ENCODE measurements around the gene TRNP1. TPM values are rescaled to one million over a fixed set of nuclear protein-coding genes. Genes with fewer than 3 reads are reported as not detected.

The TRNP1 gene
- total RNA-seq, 2 experiments from 2014 or later, result 0.19 TPM; not detected in 1

DNA sequence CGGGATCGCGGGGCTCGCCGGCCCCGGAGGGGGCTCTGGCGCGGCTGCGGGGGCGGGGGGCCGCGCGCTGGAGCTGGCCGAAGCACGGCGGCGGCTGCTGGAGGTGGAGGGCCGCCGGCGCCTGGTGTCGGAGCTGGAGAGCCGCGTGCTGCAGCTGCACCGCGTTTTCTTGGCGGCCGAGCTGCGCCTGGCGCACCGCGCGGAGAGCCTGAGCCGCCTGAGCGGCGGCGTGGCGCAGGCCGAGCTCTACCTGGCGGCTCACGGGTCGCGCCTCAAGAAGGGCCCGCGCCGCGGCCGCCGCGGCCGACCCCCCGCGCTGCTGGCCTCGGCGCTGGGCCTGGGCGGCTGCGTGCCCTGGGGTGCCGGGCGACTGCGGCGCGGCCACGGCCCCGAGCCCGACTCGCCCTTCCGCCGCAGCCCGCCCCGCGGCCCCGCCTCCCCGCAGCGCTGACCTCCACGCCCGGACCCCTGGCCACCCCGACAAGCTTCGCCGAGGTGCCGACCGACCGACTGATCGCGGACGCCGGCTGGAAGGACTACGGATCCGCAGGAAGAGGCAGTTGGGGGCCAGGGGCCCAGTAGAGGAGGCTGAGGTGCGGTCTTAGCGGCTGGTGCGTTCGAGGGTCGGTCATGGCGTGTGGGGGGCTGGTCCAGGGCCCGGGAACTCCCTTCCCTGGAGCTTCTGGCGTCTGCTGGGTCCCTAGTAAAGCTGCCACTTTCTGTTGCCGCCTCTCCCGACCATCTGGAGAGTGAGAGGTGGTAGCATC lies 711 bp downstream of the TRNP1 start:
- ChIA-PET POLR2A (no interaction called here), CTCF (ENCODE audit: unreplicated experiment) (no interaction called here)
- no peaks in the 10 kb centered on the region for H3K36me3 ChIP-seq (ENCODE audit: insufficient read depth, low read length)
- peak overlapping the region; percentile 96 for H3K4me2 ChIP-seq (ENCODE audit: low read length)
- H3K9me3 ChIP-seq (ENCODE audit: low read length), result no peaks in the 10 kb centered on the region
- peak overlapping the region; percentile 83; the same call in 1 of the 2 replicates for H2AFZ ChIP-seq (ENCODE audit: low read length)
- H3K79me2 ChIP-seq (ENCODE audit: insufficient read depth, low read depth, low read length), result no peaks in the 10 kb centered on the region
- BruUV-seq (replicated peaks), result no TSS peak
- H3K27ac ChIP-seq (ENCODE audit: low read depth, low read length, poor library complexity, severe bottlenecking), result no peak overlapping the region
- H3K4me3 ChIP-seq (ENCODE audit: low read depth, low read length, poor library complexity, severe bottlenecking), result peak overlapping the region; percentile 77
- intact Hi-C loops (cut with micrococcal nuclease; ENCODE audit: unreplicated experiment), result no loop called here
- TF ChIP-seq, protein P1, sequence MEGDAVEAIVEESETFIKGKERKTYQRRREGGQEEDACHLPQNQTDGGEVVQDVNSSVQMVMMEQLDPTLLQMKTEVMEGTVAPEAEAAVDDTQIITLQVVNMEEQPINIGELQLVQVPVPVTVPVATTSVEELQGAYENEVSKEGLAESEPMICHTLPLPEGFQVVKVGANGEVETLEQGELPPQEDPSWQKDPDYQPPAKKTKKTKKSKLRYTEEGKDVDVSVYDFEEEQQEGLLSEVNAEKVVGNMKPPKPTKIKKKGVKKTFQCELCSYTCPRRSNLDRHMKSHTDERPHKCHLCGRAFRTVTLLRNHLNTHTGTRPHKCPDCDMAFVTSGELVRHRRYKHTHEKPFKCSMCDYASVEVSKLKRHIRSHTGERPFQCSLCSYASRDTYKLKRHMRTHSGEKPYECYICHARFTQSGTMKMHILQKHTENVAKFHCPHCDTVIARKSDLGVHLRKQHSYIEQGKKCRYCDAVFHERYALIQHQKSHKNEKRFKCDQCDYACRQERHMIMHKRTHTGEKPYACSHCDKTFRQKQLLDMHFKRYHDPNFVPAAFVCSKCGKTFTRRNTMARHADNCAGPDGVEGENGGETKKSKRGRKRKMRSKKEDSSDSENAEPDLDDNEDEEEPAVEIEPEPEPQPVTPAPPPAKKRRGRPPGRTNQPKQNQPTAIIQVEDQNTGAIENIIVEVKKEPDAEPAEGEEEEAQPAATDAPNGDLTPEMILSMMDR (conservative IDR thresholded peaks at IDR 0.05; ENCODE audit: low read length), result no peak
- no peak for TF ChIP-seq EZH2phosphoT487 (IDR thresholded peaks at IDR 0.05; ENCODE audit: borderline replicate concordance, low read depth, low read length)
- DNase-seq (ENCODE audit: low spot score), result peak; percentile 11
- no peaks in the 10 kb centered on the region for H3K4me1 ChIP-seq (ENCODE audit: insufficient read depth, low read length, poor library complexity, severe bottlenecking)
- no peaks in the 10 kb centered on the region for H4K20me1 ChIP-seq (ENCODE audit: insufficient read depth, low read length)
- no peaks in the 10 kb centered on the region for H3K9me2 ChIP-seq (ENCODE audit: insufficient read depth, low read length)

- Histone ChIP-seq H2AFZ (ENCODE audit: low read length) (no peak overlapping the region), H3K4me2 (ENCODE audit: low read length) (no peak overlapping the region), H3K9me2 (ENCODE audit: insufficient read depth, low read length) (no peaks in the 10 kb centered on the region), H3K36me3 (ENCODE audit: insufficient read depth, low read length) (no peaks in the 10 kb centered on the region), H3K9me3 (ENCODE audit: low read length) (no peaks in the 10 kb centered on the region), H3K4me1 (ENCODE audit: insufficient read depth, low read length, poor library complexity, severe bottlenecking) (no peaks in the 10 kb centered on the region), H3K27ac (ENCODE audit: low read depth, low read length, poor library complexity, severe bottlenecking) (no peak overlapping the region), H4K20me1 (ENCODE audit: insufficient read depth, low read length) (no peaks in the 10 kb centered on the region), H3K79me2 (ENCODE audit: insufficient read depth, low read depth, low read length) (no peaks in the 10 kb centered on the region), H3K4me3 (ENCODE audit: low read depth, low read length, poor library complexity, severe bottlenecking) (no peak overlapping the region)
- CTCF ChIA-PET (ENCODE audit: unreplicated experiment), result no interaction called here
- no TSS peak for BruUV-seq (replicated peaks)
- intact Hi-C loops (cut with micrococcal nuclease; ENCODE audit: unreplicated experiment), result no loop called here
- POLR2A ChIA-PET, result no interaction called here
- TF ChIP-seq, protein P1 (conservative IDR thresholded peaks at IDR 0.05; ENCODE audit: low read length), result no peak
- no peak for TF ChIP-seq EZH2phosphoT487 (IDR thresholded peaks at IDR 0.05; ENCODE audit: borderline replicate concordance, low read depth, low read length)
- DNase-seq (ENCODE audit: low spot score), result peak; percentile 9
These were observed 1.5 kb downstream of the TRNP1 start for GRCh38 chr1:26994787-26995517.

- intact Hi-C loops (cut with micrococcal nuclease; ENCODE audit: unreplicated experiment), result no loop called here
- CTCF ChIA-PET (ENCODE audit: unreplicated experiment), result interaction anchor here (0.6 to 1.4 kb wide), 2 partner anchors 50 to 317 kb away, joined by 3 to 4 read pairs; no protein-coding TSS in a partner anchor
These were observed 2.5 kb downstream of the TRNP1 start for GRCh38 chr1:26996024-26996423.

More at GRCh38 chr1:26996024-26996423, 2.5 kb downstream of the TRNP1 start:
- no peak overlapping the region for H2AFZ ChIP-seq (ENCODE audit: low read length)
- no peaks in the 10 kb centered on the region for H3K9me2 ChIP-seq (ENCODE audit: insufficient read depth, low read length)
- H4K20me1 ChIP-seq (ENCODE audit: insufficient read depth, low read length), result no peaks in the 10 kb centered on the region
- H3K27ac ChIP-seq (ENCODE audit: low read depth, low read length, poor library complexity, severe bottlenecking), result no peak overlapping the region
- H3K4me1 ChIP-seq (ENCODE audit: insufficient read depth, low read length, poor library complexity, severe bottlenecking), result no peaks in the 10 kb centered on the region
- no peaks in the 10 kb centered on the region for H3K36me3 ChIP-seq (ENCODE audit: insufficient read depth, low read length)
- TF ChIP-seq, protein P1 (conservative IDR thresholded peaks at IDR 0.05; ENCODE audit: low read length), result no peak
- no peak for TF ChIP-seq EZH2phosphoT487 (IDR thresholded peaks at IDR 0.05; ENCODE audit: borderline replicate concordance, low read depth, low read length)
- H3K79me2 ChIP-seq (ENCODE audit: insufficient read depth, low read depth, low read length), result no peaks in the 10 kb centered on the region
- BruUV-seq (replicated peaks), result no TSS peak
- no peak for DNase-seq (ENCODE audit: low spot score)
- no peak overlapping the region for H3K4me2 ChIP-seq (ENCODE audit: low read length)
- POLR2A ChIA-PET, result no interaction called here
- H3K4me3 ChIP-seq (ENCODE audit: low read depth, low read length, poor library complexity, severe bottlenecking), result no peak overlapping the region
- H3K9me3 ChIP-seq (ENCODE audit: low read length), result no peaks in the 10 kb centered on the region

Measured in OCI-LY7 (cell line).